ENCODE results near the gene TGM3.

Gene TGM3

DNA sequence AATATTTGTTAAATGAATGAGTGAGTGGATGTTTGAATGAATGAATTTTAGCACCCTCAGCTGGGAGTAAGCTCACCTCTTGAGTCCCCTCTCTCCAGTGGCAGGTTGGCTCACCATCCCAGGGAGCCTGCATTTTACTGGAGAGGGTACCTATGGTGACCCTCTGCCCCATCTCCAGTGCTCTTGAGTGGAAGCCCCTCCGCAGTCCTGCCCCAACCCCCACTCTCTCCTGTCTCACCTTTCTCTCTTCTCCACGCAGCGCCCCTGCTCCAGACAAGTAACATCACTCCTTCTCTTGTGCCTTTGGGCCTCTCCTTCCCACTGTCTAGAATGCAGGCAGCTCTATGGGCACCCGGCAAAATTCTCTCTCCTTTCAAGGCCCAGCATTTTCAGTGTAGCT is 11.3 kb downstream of the TGM3 start:
- DNase-seq (ENCODE audit: low spot score) = no peak

DNA sequence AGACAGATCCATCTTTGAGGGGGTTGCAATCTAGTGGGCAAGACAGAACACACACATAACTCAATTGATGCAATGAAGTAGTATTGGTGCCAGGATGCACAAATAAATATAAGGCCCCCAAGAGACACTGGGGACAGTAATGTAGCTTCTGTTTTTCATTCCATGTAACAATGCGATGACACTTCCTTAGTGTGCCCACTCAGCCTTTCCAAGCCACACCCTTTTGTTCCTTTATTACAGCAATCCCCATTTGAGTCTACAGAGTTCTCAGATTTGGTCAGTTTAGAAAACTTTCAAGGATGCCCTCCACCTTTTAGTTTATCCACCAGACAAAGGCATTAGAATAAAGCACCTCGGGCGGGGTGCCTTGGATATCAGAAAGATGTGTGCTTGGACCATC is 15.5 kb downstream of the TGM3 start:
- DNase-seq (ENCODE audit: low spot score) = no peak

DNA sequence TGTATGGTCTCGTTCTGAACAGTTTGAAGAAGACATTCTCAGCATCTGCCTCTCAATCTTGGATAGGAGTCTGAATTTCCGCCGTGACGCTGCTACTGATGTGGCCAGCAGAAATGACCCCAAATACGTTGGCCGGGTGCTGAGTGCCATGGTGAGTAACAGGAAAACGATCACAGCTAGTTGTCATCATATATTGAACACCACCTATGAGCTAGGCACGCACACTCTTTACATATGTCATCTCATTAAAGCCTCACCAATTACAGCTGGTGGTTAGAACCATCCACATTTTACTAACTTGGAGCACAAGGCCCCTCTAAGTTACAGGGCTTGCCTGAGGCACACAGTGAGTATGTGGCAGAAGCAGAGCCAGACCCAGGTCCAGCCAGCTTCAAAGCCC is 17.1 kb downstream of the TGM3 start:
- DNase-seq (ENCODE audit: low spot score) = no peak

DNA sequence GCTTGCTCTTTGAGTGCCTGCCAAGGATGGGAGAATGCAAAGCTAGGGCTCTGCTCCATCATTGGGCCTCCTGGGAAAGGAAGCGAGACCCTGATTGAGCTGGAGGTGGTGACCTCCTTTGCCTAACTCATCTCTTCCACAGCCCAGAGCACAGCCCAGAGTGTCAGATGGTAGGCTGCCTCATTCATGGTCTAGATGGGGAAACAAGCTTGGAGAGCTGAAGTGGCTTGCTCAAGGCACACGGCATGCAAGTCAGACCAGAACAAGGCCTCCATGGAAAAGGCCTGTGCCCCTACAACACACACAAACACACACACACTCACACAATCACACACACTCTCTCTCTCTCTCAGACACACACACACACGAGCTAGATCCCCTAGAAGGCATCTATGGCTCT is 17.5 kb downstream of the TGM3 start:
- no peak for DNase-seq (ENCODE audit: low spot score)

DNA sequence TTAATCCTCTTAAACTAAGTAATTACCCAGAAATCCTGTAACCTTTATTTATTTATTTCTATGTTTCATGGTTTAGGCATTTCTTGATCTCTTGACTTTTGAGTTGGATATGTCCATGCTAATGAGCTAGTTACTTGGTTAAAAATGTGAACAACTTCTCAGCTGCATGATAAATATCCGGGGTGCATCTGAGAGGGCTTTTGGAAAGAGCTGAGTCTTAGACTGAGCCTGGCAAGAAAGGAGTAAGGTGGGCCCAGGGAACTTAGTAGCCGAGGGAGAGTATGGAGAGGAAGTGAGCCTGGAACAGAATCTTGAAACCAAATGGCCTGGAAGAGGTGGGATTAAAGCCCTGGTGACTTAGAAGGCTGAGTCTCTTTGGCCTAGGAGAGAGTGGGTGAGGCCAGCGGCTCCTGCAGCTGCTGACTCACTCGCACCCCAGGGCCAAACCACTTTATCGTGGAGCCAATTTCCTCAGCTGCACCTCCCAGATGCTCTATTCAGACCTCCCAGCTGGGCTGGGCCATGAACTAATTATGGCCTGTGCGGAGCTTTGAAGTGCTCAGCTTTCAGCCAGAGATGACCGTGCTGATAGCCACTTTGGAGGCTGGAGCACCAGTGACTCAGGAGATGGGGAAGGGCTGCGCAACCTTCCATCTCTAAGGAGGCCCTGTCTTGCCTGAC is 19.1 kb downstream of the TGM3 start:
- peak; percentile 93 for DNase-seq (ENCODE audit: low spot score)

DNA sequence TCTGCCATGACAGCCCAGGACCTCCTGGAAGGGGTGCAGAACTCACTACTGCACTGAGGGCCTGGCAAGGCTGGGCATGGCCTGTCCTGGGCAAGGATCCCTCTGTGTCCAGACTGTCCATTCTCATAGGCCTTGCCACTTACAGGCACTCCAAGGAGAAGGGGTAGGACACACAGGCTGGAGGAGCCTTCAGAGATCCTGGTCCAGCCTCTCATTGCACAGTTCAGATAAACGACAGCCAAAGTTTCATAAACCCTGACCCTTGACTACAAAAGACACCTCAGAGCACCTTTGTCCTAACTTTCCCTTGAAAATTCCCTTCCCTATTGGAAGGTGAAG is 19.6 kb downstream of the TGM3 start:
- DNase-seq (ENCODE audit: low spot score) = no peak

DNA sequence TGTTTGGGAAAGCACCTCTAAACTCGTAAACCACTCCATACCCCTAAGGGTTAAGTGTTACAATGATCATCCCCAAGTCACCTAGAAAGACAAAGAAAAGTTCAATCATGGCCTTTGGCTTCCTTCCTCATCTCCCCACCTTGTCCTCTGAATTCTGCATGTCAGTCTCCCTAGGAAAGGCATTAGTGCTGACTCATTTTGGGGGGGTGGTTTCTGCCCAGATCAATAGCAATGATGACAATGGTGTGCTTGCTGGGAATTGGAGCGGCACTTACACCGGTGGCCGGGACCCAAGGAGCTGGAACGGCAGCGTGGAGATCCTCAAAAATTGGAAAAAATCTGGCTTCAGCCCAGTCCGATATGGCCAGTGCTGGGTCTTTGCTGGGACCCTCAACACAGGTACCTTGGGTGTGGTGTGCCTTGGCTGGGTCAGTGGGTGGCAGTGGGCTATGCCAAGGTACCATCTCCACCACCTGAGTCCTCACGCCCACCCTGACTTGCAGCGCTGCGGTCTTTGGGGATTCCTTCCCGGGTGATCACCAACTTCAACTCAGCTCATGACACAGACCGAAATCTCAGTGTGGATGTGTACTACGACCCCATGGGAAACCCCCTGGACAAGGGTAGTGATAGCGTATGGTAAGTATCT is 21.2 kb downstream of the TGM3 start:
- DNase-seq (ENCODE audit: low spot score) = no peak

DNA sequence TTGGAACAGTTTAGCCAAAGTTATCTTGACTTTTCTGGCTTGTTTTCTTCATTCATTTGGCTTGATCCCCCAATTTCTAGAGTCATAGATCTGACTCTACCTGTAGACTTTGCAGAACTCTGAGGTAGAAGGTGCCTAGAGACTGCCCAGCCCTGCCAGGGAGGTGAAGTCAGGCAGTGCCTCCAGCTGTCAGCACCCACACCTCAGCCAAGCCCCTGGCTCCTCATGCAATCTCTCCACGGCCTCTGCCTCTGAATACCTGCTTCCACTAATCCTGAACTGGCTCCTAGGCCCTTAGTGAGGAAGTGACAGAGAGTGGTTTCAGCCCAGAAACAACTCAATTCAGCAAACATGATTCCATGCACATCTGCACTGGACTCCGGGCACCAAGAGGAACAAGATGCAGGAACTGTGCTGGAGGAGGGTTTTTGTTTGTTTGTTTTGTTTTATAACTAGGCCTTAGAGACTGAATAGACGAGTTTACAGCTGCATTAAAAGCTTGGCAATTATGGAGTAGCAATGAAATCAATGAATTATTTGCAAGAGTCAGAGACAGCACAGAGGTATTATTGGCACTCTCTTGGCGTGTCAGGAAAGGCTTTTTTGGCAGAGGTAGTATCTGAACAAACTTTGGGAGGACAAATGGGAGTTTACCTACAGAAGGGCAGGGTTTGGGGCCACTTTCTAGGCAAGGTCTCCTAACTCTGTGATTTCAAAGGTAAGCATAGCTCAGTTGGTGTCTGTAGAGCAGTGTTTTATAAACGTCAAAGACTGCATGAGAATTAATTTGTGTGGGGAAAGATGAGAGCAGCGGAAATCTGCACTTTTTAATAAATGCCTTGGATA is 25.2 kb downstream of the TGM3 start:
- DNase-seq (ENCODE audit: low spot score) = no peak

DNA sequence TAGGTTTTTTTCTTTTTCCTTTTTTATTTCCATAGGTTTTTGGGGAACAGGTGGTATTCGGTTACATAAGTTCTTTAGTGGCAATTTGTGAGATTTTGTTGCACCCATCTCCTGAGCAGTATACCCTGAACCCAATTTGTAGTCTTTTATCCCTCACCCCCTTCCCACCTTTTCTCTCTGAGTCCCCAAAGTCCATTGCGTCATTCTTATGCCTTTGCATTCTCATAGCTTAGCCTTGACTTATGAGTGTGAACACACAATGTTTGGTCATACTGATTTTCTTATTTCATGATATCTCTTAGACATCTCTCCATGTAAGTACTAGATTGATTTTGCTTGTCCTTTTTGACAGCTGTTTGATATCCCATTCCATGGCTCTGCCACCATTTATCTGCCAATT is 27.2 kb downstream of the TGM3 start:
- no peak for DNase-seq (ENCODE audit: low spot score)

DNA sequence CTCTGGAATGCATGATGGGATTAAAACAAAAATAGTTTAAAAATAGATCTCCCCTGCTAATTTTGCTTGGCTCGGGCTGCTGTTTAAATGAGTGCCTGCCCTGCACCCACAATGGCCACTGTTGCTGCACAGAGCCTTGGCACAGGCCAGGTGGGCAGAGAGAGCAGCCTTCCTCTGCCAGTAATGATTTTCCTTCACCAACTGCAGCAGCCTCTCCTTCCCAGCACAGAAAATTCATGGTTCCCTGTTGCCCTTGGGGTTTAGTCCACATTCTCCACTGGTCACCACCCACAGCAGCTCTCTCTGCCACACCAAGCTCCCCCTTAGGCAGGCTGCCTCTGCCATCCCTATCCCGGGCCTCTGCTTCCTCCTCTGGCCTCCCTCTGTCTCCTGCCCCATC is 30.2 kb downstream of the TGM3 start:
- DNase-seq (ENCODE audit: low spot score) = no peak

DNA sequence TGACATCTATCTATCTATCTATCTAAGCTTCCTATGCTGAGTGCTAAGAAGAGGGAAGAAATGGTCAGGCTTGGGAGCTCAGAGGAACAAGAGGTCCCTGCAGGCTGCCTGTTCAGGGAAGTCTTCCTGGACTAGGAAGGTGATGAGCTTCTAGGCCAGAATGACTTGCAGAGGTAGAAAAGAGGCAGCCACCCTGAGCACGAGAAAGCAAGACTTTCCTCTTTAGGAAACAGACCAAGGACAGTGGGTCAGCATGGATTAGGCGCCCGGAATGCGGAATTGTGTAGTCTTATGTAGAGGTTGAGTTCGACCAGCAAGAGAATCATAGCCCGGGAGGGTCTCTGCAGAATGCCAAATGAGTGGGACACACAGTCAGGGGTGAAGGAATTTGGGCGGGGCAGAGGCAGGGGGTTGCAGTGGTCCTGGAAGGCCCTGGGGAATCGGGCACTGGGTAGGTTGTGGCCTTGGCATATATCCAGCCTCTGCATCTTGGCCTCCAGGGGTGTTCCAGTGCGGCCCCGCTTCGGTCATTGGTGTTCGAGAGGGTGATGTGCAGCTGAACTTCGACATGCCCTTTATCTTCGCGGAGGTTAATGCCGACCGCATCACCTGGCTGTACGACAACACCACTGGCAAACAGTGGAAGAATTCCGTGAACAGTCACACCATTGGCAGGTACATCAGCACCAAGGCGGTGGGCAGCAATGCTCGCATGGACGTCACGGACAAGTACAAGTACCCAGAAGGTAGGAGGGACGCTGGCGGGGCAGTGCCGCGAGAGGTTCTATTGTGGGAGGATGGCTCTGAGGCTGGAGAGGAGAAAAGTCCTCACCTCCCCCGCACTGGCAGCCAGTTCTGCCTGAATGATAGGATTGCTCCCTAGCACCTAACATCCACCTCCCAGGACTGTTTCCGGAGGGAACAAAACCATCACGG is 32.1 kb downstream of the TGM3 start:
- DNase-seq (ENCODE audit: low spot score) = no peak

DNA sequence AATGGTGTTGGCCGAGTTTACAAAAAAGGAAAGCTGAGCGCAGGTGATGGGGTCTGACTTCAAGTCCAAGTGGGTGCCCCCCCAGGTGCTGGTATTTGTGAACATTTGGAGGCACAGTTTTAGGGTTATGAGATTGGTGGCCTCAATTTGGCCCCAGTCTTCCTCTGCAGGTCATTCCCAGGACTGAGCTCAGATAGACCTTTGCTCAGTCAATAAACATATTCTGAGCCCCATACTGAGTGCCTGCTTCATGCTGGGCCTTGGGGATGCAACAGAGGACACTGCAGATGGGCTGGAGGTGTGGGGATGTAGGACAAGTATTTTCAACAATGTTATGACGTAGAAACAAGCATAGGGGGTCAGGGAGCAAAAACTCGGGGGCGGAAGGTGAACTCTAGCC is 33.5 kb downstream of the TGM3 start:
- DNase-seq (ENCODE audit: low spot score) = no peak

DNA sequence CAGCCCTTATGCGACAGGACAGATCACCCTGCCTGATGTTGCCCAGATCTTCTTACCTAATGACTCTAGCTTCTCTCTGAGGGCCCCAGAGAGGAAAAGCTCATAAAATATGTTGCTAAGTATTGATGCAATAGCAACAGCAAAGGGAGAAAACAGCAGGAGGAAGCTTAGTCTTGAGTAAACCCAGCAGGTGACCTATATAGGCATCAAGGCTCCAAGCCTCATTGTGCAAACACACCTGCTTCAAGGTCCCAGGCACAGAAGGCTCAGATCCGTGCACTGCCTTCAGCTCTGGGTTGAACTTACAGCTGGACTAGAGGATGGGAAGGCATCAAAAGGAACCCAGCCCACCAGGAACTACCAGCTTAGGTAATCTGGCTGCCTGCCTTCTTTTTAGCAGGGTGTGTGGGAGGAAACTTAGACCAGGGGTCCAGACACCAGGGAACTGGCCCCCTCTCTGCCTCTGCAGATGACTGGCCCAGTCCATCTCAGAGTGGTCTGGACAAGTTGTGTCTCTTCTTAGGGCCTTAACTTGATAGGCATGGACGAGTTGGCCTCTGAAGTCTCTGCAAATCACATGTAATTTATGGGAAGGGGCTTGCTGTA is 34.4 kb downstream of the TGM3 start:
- no peak for DNase-seq (ENCODE audit: low spot score)

DNA sequence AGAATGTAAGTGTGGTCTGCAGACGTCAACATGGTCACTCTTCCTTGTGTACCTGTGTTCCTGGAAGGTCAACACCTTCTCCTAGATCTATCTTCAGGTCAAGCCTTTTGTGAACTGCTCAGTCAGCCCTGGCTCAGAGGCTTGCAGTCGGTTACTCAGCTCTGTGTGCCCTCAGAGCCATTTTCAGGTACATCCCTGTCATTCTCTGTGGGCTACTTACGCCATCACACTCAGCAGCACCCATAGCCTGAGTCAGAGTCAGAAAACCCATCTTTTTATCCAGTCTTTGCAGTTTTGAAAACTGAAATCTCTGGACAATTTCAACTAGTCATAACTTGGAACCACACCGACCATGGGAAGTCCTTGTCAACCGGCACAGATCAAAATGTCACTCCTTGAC is 35.3 kb downstream of the TGM3 start:
- DNase-seq (ENCODE audit: low spot score) = no peak

DNA sequence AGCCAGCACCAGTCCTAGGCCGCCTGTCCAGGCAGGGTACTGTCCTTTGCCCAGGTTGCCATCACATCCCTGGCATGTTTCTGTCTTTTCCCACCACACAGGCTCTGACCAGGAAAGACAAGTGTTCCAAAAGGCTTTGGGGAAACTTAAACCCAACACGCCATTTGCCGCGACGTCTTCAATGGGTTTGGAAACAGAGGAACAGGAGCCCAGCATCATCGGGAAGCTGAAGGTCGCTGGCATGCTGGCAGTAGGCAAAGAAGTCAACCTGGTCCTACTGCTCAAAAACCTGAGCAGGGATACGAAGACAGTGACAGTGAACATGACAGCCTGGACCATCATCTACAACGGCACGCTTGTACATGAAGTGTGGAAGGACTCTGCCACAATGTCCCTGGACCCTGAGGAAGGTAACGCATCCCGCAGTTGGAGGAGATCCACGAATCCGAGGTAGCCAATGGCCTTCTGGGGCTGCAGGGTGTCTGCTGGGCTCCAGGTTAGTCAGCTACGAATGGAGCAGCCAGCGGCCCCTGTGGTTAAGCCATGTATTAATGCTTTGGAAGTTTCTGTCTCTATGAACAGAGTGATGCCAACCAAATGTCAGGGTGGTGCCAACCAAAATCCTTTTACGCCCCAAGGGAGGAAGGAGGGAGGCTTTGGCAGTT is 36.2 kb downstream of the TGM3 start:
- no peak for DNase-seq (ENCODE audit: low spot score)

DNA sequence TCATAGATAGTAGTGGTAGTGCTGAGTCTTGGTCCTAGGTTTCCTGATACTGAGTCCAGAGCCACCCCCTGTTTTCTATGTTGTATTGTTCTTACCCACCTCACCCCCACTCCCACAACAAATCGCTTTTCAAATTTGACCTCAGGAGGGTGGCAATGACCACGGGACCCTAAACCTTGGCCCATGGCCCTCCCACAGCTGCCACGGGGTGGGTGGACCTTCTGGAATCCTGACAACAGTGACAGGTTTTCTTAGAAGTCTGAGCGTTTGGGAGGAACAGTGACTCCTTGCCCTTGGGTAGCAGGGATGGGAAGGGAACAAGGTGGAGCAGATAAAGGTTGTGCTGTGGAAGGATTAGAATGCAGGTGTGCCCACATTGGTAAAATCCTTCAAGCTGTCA is 36.9 kb downstream of the TGM3 start:
- DNase-seq (ENCODE audit: low spot score) = no peak

DNA sequence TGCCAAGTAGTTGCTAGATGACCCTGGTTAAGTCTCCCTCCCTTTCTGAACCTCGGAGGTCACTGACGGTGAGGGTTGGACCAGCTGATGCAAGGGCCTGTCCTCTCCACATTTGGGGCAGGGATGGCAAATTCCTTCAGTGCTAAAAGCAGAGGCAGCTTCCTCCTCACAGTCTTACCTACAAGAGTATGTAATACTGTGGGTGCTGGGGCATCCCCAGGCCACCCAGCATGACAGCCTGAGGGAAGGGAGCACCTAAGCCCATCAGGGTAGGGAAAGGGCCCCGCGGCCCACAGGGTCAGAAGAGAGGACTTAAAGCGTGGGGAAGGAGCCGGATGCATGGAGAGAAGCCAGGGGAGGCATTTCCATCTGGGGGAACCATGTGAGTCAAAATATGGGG is 38.0 kb downstream of the TGM3 start:
- DNase-seq (ENCODE audit: low spot score) = no peak

DNA sequence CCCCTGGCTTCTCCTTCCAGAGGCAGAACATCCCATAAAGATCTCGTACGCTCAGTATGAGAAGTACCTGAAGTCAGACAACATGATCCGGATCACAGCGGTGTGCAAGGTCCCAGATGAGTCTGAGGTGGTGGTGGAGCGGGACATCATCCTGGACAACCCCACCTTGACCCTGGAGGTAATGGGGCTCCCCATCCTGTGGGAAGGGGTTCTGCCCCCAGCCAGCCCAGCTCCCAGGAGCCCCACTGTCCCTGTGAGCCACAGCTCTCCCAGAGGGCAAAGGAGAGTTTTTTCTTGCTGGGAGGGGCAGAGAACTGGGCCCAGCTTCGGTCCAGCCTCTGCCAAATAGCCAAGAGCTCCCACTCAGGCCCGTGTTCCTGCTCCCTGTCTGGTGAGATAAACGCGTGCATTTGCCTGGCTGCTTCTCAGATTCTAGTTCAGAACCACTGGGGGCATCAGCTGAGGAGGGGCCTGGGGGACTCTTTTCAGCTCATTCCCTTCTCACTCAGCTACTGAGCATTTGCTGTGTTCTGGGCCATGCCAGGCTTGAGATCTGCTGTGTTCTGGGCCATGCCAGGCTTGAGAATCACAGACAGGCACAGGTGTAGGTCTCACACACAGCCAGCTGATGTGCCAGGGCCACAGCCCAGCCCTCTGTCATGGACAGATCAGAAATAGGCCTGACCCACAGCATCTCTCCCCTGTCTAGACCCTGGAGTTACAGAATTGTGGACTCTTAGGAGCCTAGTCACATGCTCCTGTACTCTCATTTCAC is 39.5 kb downstream of the TGM3 start:
- no peak for DNase-seq (ENCODE audit: low spot score)

DNA sequence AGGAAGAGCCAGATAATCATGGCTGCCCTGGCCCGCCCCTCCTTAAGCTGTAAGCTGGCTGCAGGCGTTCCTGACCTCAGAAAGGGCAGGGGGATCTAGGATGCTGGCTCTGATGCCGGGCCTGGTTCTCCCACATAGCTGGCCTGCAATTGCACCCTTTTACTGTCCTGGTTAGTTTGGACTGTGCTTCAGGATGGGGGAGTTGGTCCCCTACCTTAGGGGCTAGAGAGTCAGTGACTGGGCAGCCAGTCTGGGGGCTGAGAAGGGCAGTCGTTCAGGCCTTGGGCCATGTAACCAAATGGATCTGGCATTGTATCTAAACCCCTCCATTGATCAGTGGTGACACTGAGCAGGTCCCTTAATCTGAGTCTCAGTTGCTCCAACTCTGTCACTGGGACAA is 40.7 kb downstream of the TGM3 start:
- no peak for DNase-seq (ENCODE audit: low spot score)

DNA sequence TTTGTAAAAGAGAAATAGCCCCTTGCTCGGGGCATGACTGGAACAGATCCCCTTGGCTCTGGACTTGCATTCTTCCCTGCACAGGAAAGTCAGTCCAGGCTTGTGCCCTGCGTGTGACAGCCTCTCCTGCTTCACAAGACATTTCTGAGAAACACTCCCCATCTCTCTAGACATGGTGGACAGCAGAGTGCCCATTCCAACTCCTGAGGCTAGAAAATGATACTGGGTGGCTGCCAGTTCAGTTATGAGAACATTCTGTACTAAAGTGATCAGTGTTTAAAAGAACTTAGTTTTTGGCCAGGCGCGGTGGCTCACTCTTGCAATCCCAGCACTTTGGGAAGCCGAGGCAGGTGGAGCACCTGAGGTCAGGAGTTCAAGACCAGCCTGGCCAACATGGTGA is 41.3 kb downstream of the TGM3 start:
- no peak for DNase-seq (ENCODE audit: low spot score)
